Dermis blood vessel endothelial cell (primary cell): ENCODE data around the gene MAEA. TPM values are rescaled to one million over a fixed set of nuclear protein-coding genes. Genes with fewer than 3 reads are reported as not detected.

Experiments
- DNase-seq: peaks from one replicate; pipeline ENCODE4 v3.0.0; 2010
- total RNA-seq: library from RNA; depleted of rRNA; stranded (reverse); fragments of >200 nt; gene quantifications from 2 replicates; pipeline ENCODE4 v1.2.3, GENCODE V29; 2014

The MAEA gene
- total RNA-seq, 1 donor from 2014 or later, result 75.9 TPM

- DNase-seq, result peak; percentile 42
Measured at GRCh38 chr4:1249731-1250526, 39.8 kb upstream of the MAEA start.

- DNase-seq, result no peak
Measured at GRCh38 chr4:1250527-1250812, 39.2 kb upstream of the MAEA start.

GRCh38 chr4:1250921-1251772 is 38.5 kb upstream of the MAEA start:
- DNase-seq, result no peak

GRCh38 chr4:1251773-1252066 is 38.0 kb upstream of the MAEA start:
- DNase-seq, result no peak

GRCh38 chr4:1252928-1253492 is 36.7 kb upstream of the MAEA start:
- DNase-seq, result no peak

GRCh38 chr4:1253831-1254230 is 35.9 kb upstream of the MAEA start:
- DNase-seq, result no peak

- no peak for DNase-seq
Measured at GRCh38 chr4:1255151-1255550, 34.5 kb upstream of the MAEA start.

GRCh38 chr4:1255699-1256098 is 34.0 kb upstream of the MAEA start:
- DNase-seq, result no peak

GRCh38 chr4:1258457-1258856 is 31.2 kb upstream of the MAEA start:
- DNase-seq, result no peak

- no peak for DNase-seq
Measured at GRCh38 chr4:1259966-1260365, 29.7 kb upstream of the MAEA start.

- peak; percentile 34 for DNase-seq
Measured at GRCh38 chr4:1260418-1261106, 29.1 kb upstream of the MAEA start.

GRCh38 chr4:1261107-1261928 is 28.4 kb upstream of the MAEA start:
- no peak for DNase-seq

- DNase-seq, result no peak
Measured at GRCh38 chr4:1264942-1265341, 24.7 kb upstream of the MAEA start.

- DNase-seq, result no peak
Measured at GRCh38 chr4:1265351-1265750, 24.3 kb upstream of the MAEA start.

GRCh38 chr4:1266881-1267763 is 22.6 kb upstream of the MAEA start:
- DNase-seq, result no peak

- no peak for DNase-seq
Measured at GRCh38 chr4:1269209-1269608, 20.5 kb upstream of the MAEA start.

GRCh38 chr4:1271686-1272085 is 18.0 kb upstream of the MAEA start:
- DNase-seq, result no peak

- DNase-seq, result no peak
Measured at GRCh38 chr4:1274871-1275270, 14.8 kb upstream of the MAEA start.

- DNase-seq, result no peak
Measured at GRCh38 chr4:1276984-1277383, 12.7 kb upstream of the MAEA start.

- no peak for DNase-seq
Measured at GRCh38 chr4:1277667-1278665, 11.7 kb upstream of the MAEA start.
